IMR-90 (cell line): ENCODE results near the gene LGALS4.

Source experiments
- CEBPB ChIP-seq: IDR thresholded peaks from 2 replicates; pipeline ENCODE4 v1.6.1; 2012; ENCODE audit warnings: low read depth, low read length, improper control_type of control experiment
- CHD1 ChIP-seq: IDR thresholded peaks from 2 replicates; pipeline ENCODE4 v1.6.1; 2012; ENCODE audit warnings: low read depth, low read length, improper control_type of control experiment
- CTCF ChIP-seq: conservative IDR thresholded peaks from 2 replicates; pipeline ENCODE4 v1.5.1; 2012; ENCODE audit warnings: mild to moderate bottlenecking, low read depth, low read length, improper control_type of control experiment
- POLR2A ChIP-seq: IDR thresholded peaks from 2 replicates; pipeline ENCODE4 v1.6.1; 2012; ENCODE audit warnings: mild to moderate bottlenecking, low read depth, low read length
- RFX5 ChIP-seq: IDR thresholded peaks from 2 replicates; pipeline ENCODE4 v1.8.0; 2012; ENCODE audit warnings: low read depth, mild to moderate bottlenecking, low read length, moderate library complexity
- USF2 ChIP-seq: fragments of 150-350 bp; IDR thresholded peaks from 2 replicates; pipeline ENCODE4 v1.6.1; 2017; ENCODE audit warnings: mild to moderate bottlenecking, antibody characterized with exemption, low read length, low read depth

GRCh38 chr19:38831142-38831605 is 18.4 kb upstream of the LGALS4 start:
- TF ChIP-seq CTCF (no peak), USF2 (no peak), POLR2A (no peak), CEBPB (no peak), CHD1 (no peak), RFX5 (no peak)
